GM12878 (cell line): ENCODE data around the gene RGS4. TPM values are rescaled to one million over a fixed set of nuclear protein-coding genes. Genes with fewer than 3 reads are reported as not detected.

Source experiments
- ATAC-seq: fragments of 200-7000 bp; cut with Tn5 transposase; 3 replicates; pipeline ENCODE4 v1.9.1; 2020; ENCODE audit warnings: mild to moderate bottlenecking, moderate library complexity
- BruUV-seq: library from RNA; stranded (reverse); fragments of 400-500 nt; replicated peaks from 2 replicates; lab custom pipeline; 2021; lab: Mats Ljungman, UMichigan
- CTCF ChIA-PET: fragments of 300-600 bp; sonication (Branson Sonifier 250); formaldehyde crosslinking; extraction: SDS; loops from one replicate; lab custom pipeline; 2021; ENCODE audit warnings: inconsistent platforms; lab: Yijun Ruan, JAX
- POLR2A ChIA-PET: fragments of 350-600 bp; formaldehyde crosslinking; extraction: SDS; loops from one replicate; lab custom pipeline; 2021; ENCODE audit warnings: inconsistent platforms; lab: Charles Lee
- RAD21 ChIA-PET: fragments of 300-600 bp; sonication (Branson Sonifier 250); formaldehyde crosslinking; loops from one replicate; lab custom pipeline; 2023; ENCODE audit warnings: antibody characterized with exemption; ENCODE audit not compliant: unreplicated experiment; lab: Charles Lee
- SMC1A ChIA-PET: fragments of 300-600 bp; sonication (Branson Sonifier 250); formaldehyde crosslinking; loops from one replicate; lab custom pipeline; 2023; ENCODE audit not compliant: unreplicated experiment, uncharacterized antibody; lab: Charles Lee
- DNase-seq: peaks from one replicate; pipeline ENCODE4 v3.0.0-alpha.2; 2011; ENCODE audit warnings: low read depth, low spot score
- FAIRE-seq: peaks from 3 replicates; lab custom pipeline; 2011; peaks lifted over from hg19 to GRCh38; lab: Jason Lieb, UNC
- H2AFZ ChIP-seq: 2 replicates; pipeline ENCODE4 v1.6.0; 2011; ENCODE audit warnings: low read depth, low read length, control low read depth; ENCODE audit not compliant: control insufficient read depth
- H3K27ac ChIP-seq: 2 replicates; pipeline ENCODE4 v1.5.1; 2011; ENCODE audit warnings: control low read depth; ENCODE audit not compliant: control insufficient read depth, insufficient read depth
- H3K27me3 ChIP-seq, 2 experiments: replicated peaks in 1 of 2; 2 replicates each; pipeline versions ENCODE4 v1.6.0 to v1.6.1; 2011; ENCODE audit warnings: low read length in 1 of 2; ENCODE audit not compliant: control insufficient read depth in 2 of 2, insufficient read depth in 2 of 2
- H3K36me3 ChIP-seq, 2 experiments: 2 replicates each; pipeline ENCODE4 v1.5.1; 2011; ENCODE audit warnings: low read length in 1 of 2; ENCODE audit not compliant: control insufficient read depth in 2 of 2, insufficient read depth in 2 of 2
- H3K4me1 ChIP-seq: 2 replicates; pipeline ENCODE4 v1.6.1; 2011; ENCODE audit warnings: mild to moderate bottlenecking, low read length, moderate library complexity, mixed read lengths; ENCODE audit not compliant: control insufficient read depth, insufficient read depth
- H3K4me2 ChIP-seq: 2 replicates; pipeline ENCODE4 v1.6.0; 2011; ENCODE audit warnings: control low read depth; ENCODE audit not compliant: control insufficient read depth, insufficient read depth
- H3K4me3 ChIP-seq: fragments of 200-600 bp; sonication (generic); 2 replicates; pipeline ENCODE4 v1.5.1; 2016
- H3K79me2 ChIP-seq: 2 replicates; pipeline ENCODE4 v1.6.0; 2011; ENCODE audit warnings: low read length; ENCODE audit not compliant: control insufficient read depth, insufficient read depth
- H3K9ac ChIP-seq: 2 replicates; pipeline ENCODE4 v1.8.0; 2011; ENCODE audit warnings: low read length, control low read depth, mixed read lengths; ENCODE audit not compliant: control insufficient read depth, insufficient read depth
- H3K9me3 ChIP-seq: replicated peaks from 3 replicates; pipeline ENCODE4 v1.5.1; 2011; ENCODE audit warnings: mild to moderate bottlenecking, low read length; ENCODE audit not compliant: control insufficient read depth, insufficient read depth
- H4K20me1 ChIP-seq: 2 replicates; pipeline ENCODE4 v1.6.0; 2011; ENCODE audit not compliant: control insufficient read depth, insufficient read depth
- BMI1 ChIP-seq: fragments of 450-650 bp; IDR thresholded peaks from 2 replicates; pipeline ENCODE4 v1.6.1; 2016; ENCODE audit warnings: mild to moderate bottlenecking, moderate library complexity, borderline replicate concordance
- BRCA1 ChIP-seq: IDR thresholded peaks from 2 replicates; pipeline ENCODE4 v1.6.1; 2011; ENCODE audit warnings: low read depth, low read length, improper control_type of control experiment
- EED ChIP-seq: sonication (generic); IDR thresholded peaks from 2 replicates; pipeline ENCODE4 v1.6.1; 2016; ENCODE audit warnings: antibody characterized with exemption, low read depth
- GATAD2B ChIP-seq: fragments of 450-650 bp; conservative IDR thresholded peaks from 2 replicates; pipeline ENCODE4 v1.6.1; 2017; ENCODE audit warnings: low read depth, mild to moderate bottlenecking, moderate library complexity
- IKZF2 ChIP-seq, 2 experiments: fragments of 450-650 bp; IDR thresholded peaks; 2 replicates each; pipeline ENCODE4 v1.6.1; 2017; ENCODE audit warnings: mild to moderate bottlenecking in 2 of 2, moderate library complexity in 2 of 2
- MEF2B ChIP-seq: fragments of 450-650 bp; IDR thresholded peaks from 2 replicates; pipeline ENCODE4 v1.6.1; 2018; ENCODE audit warnings: mild to moderate bottlenecking, moderate library complexity; ENCODE audit not compliant: partially characterized antibody, poor library complexity, severe bottlenecking
- MYC ChIP-seq: IDR thresholded peaks from 2 replicates; pipeline ENCODE4 v1.6.1; 2011; ENCODE audit warnings: mild to moderate bottlenecking, low read length, moderate library complexity, inconsistent platforms; ENCODE audit not compliant: insufficient read depth, insufficient replicate concordance, insufficient read length, severe bottlenecking
- NBN ChIP-seq: fragments of 450-650 bp; IDR thresholded peaks from 2 replicates; pipeline ENCODE4 v1.6.1; 2016
- NFXL1 ChIP-seq: fragments of 450-650 bp; IDR thresholded peaks from 2 replicates; pipeline ENCODE4 v1.6.1; 2017; ENCODE audit warnings: antibody characterized with exemption, mild to moderate bottlenecking, borderline replicate concordance
- NFYA ChIP-seq: IDR thresholded peaks from 2 replicates; pipeline ENCODE4 v1.6.1; 2011; ENCODE audit warnings: low read depth, mild to moderate bottlenecking, low read length, improper control_type of control experiment, borderline replicate concordance
- SMAD1 ChIP-seq: fragments of 450-650 bp; IDR thresholded peaks from 2 replicates; pipeline ENCODE4 v1.6.1; 2018; ENCODE audit warnings: mild to moderate bottlenecking, low read depth; ENCODE audit not compliant: partially characterized antibody
- ZZZ3 ChIP-seq: IDR thresholded peaks from 2 replicates; pipeline ENCODE4 v1.6.1; 2011; ENCODE audit warnings: low read depth; ENCODE audit not compliant: control insufficient read depth, insufficient read length
- WGBS: methylation state at CpG from one replicate; pipeline ENCODE4 v1.1.6; 2016; ENCODE audit warnings: low lambda C conversion rate; ENCODE audit not compliant: insufficient replicate concordance, insufficient coverage; ENCODE audit errors: missing lambda C conversion rate; 5-methylcytosine and 5-hydroxymethylcytosine counted together
- in situ Hi-C: fragments of 300-500 bp; cut with MboI; formaldehyde crosslinking; loops from 9 replicates; pipeline ENCODE4 v1.14.3; 2018; ENCODE audit warnings: mixed read lengths
- intact Hi-C: fragments of 100-400 bp; cut with micrococcal nuclease; formaldehyde crosslinking; loops from one replicate; pipeline ENCODE4 v1.14.2; 2022; ENCODE audit not compliant: unreplicated experiment
- polyA plus RNA-seq, 11 experiments: library from polyadenylated mRNA; depleted of rRNA in 4 of 11; unstranded in 6 of 11; stranded (reverse) in 5 of 11; fragments of >200 nt; fragmentation: Nextera tagmentation in 4 of 11; fragmentation: Illumina TruSeq in 1 of 11; extraction: Ambion mirVana in 4 of 11; extraction: Trizol in 1 of 11; gene quantifications; 1 replicate in 1 of 11; 2 replicates in 10 of 11; pipeline versions ENCODE4 v1.2.1 to v1.2.3, GENCODE V29; 2011 to 2016; ENCODE audit warnings: inconsistent platforms in 2 of 11, missing spikeins in 2 of 11, low read depth in 1 of 11
- total RNA-seq, 4 experiments: library from RNA; depleted of rRNA in 3 of 4; stranded (reverse); fragments of >200 nt in 3 of 4; fragmentation: Illumina TruSeq in 1 of 4; extraction: Trizol in 1 of 4; gene quantifications; 2 replicates each; pipeline versions ENCODE4 v1.2.1 to v1.2.3, GENCODE V29; 2013 to 2021
- TF ChIP-seq, protein P1 (sequence below): fragments of 450-650 bp; IDR thresholded peaks from 2 replicates; pipeline ENCODE4 v1.6.1; 2017; ENCODE audit warnings: mild to moderate bottlenecking
- TF ChIP-seq, protein P2 (sequence below): IDR thresholded peaks from 2 replicates; pipeline ENCODE4 v1.6.1; 2012; ENCODE audit warnings: low read length, inconsistent platforms
- TF ChIP-seq, protein P3 (sequence below): IDR thresholded peaks from 2 replicates; pipeline ENCODE4 v1.6.1; 2012; ENCODE audit warnings: low read depth, low read length, improper control_type of control experiment

Gene RGS4
- total and polyA plus RNA-seq, 10 of the 15 experiments (the other 5 are each of a cell fraction or from before 2014, with no cell fraction given), result 0.05 to 0.14 TPM; not detected in 8

DNA sequence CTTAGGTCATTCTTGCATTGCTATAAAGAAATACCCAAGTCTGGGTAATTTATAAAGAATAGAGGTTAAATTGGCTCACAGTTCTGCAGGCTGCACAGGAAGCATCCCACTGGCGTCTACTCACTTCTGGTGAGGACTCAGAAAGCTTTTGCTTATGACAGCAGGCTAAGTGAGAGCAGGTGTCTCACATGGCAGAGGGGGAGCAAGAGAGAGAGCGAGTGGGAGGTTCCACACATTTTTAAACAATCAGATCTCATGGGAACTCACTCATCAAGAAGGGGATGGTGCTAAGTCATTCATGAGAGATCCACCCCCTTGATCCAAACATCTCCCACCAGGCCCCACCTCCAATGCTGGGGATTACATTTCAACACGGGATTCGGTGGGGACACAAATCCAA, 13.6 kb upstream of the RGS4 start:
- no peak for FAIRE-seq
- H3K4me2 ChIP-seq, result no peak overlapping the region
- no peak overlapping the region for H3K4me3 ChIP-seq
- ChIA-PET RAD21 (no interaction called here), POLR2A (no interaction called here), SMC1A (no interaction called here), CTCF (no interaction called here)
- TF ChIP-seq MYC (no peak), EED (no peak), NBN (no peak), MEF2B (no peak), BRCA1 (no peak), ZZZ3 (no peak), GATAD2B (no peak), SMAD1 (no peak), BMI1 (no peak), IKZF2 (IDR thresholded peaks at IDR 0.05) (no peak), NFXL1 (no peak), NFYA (no peak)
- TF ChIP-seq, protein P1, sequence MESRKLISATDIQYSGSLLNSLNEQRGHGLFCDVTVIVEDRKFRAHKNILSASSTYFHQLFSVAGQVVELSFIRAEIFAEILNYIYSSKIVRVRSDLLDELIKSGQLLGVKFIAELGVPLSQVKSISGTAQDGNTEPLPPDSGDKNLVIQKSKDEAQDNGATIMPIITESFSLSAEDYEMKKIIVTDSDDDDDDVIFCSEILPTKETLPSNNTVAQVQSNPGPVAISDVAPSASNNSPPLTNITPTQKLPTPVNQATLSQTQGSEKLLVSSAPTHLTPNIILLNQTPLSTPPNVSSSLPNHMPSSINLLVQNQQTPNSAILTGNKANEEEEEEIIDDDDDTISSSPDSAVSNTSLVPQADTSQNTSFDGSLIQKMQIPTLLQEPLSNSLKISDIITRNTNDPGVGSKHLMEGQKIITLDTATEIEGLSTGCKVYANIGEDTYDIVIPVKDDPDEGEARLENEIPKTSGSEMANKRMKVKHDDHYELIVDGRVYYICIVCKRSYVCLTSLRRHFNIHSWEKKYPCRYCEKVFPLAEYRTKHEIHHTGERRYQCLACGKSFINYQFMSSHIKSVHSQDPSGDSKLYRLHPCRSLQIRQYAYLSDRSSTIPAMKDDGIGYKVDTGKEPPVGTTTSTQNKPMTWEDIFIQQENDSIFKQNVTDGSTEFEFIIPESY, result no peak
- TF ChIP-seq, protein P2, sequence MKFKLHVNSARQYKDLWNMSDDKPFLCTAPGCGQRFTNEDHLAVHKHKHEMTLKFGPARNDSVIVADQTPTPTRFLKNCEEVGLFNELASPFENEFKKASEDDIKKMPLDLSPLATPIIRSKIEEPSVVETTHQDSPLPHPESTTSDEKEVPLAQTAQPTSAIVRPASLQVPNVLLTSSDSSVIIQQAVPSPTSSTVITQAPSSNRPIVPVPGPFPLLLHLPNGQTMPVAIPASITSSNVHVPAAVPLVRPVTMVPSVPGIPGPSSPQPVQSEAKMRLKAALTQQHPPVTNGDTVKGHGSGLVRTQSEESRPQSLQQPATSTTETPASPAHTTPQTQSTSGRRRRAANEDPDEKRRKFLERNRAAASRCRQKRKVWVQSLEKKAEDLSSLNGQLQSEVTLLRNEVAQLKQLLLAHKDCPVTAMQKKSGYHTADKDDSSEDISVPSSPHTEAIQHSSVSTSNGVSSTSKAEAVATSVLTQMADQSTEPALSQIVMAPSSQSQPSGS, result no peak
- TF ChIP-seq, protein P3, sequence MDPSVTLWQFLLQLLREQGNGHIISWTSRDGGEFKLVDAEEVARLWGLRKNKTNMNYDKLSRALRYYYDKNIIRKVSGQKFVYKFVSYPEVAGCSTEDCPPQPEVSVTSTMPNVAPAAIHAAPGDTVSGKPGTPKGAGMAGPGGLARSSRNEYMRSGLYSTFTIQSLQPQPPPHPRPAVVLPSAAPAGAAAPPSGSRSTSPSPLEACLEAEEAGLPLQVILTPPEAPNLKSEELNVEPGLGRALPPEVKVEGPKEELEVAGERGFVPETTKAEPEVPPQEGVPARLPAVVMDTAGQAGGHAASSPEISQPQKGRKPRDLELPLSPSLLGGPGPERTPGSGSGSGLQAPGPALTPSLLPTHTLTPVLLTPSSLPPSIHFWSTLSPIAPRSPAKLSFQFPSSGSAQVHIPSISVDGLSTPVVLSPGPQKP, result no peak
- H3K27me3 ChIP-seq, result peaks cover 0 to 9% of the 10 kb centered on the region in 2 experiments; a peak in 2 of 4 replicates
- no peak for DNase-seq
- no peak for ATAC-seq
- H3K9me3 ChIP-seq, result no peaks in the 10 kb centered on the region
- no peak overlapping the region for H3K27ac ChIP-seq
- no peaks in the 10 kb centered on the region for H3K79me2 ChIP-seq
- no peaks in the 10 kb centered on the region for H3K4me1 ChIP-seq
- H3K9ac ChIP-seq, result no peak overlapping the region
- no peaks in the 10 kb centered on the region for H4K20me1 ChIP-seq
- intact Hi-C loops, result no loop called here
- in situ Hi-C loops, result no loop called here
- no TSS peak for BruUV-seq
- WGBS, result 6% methylated on average over 4 of the region's 4 CpGs
- H2AFZ ChIP-seq, result no peak overlapping the region
- no peaks in the 10 kb centered on the region for H3K36me3 ChIP-seq
